Keratinocyte (primary cell): ENCODE results near the gene CD200R1.

Experiments
- EZH2 ChIP-seq: IDR thresholded peaks from one replicate; pipeline ENCODE4 v1.6.1; 2012; ENCODE audit warnings: inconsistent platforms, mild to moderate bottlenecking, low read length, moderate library complexity
- TF ChIP-seq, protein P1 (sequence below), 3 experiments: IDR thresholded peaks in 1 of 3; conservative IDR thresholded peaks in 1 of 3; optimal IDR thresholded peaks in 1 of 3; 2 replicates in 2 of 3; 3 replicates in 1 of 3; pipeline versions ENCODE3 to v1.5.1; 2011; ENCODE audit warnings: low read length in 3 of 3, mild to moderate bottlenecking in 3 of 3, moderate library complexity in 2 of 3, control low read depth in 1 of 3, inconsistent platforms in 1 of 3; ENCODE audit not compliant: insufficient read depth in 2 of 3; ENCODE audit errors: extremely low read depth in 1 of 3

DNA sequence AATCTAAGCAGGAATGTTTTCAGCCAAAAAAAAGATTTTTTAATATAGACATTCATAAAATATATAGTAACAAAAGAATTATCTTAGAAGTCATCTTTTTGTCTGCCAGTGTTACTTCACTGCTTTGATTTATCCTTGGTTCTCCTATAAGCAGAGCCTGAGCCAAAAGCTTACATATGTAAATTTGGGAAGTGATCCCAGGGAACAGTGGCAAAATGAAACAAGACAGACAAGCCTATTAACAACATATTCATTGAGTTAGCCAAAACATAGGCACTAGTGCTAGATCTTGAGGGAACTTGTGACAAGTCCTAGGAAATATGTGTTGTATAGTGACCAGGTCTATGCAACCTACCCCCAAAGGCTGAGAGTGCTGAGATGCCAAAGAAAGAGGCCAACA is 27.1 kb upstream of the CD200R1 start:
- TF ChIP-seq, protein P1, sequence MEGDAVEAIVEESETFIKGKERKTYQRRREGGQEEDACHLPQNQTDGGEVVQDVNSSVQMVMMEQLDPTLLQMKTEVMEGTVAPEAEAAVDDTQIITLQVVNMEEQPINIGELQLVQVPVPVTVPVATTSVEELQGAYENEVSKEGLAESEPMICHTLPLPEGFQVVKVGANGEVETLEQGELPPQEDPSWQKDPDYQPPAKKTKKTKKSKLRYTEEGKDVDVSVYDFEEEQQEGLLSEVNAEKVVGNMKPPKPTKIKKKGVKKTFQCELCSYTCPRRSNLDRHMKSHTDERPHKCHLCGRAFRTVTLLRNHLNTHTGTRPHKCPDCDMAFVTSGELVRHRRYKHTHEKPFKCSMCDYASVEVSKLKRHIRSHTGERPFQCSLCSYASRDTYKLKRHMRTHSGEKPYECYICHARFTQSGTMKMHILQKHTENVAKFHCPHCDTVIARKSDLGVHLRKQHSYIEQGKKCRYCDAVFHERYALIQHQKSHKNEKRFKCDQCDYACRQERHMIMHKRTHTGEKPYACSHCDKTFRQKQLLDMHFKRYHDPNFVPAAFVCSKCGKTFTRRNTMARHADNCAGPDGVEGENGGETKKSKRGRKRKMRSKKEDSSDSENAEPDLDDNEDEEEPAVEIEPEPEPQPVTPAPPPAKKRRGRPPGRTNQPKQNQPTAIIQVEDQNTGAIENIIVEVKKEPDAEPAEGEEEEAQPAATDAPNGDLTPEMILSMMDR (optimal IDR thresholded peaks at IDR 0.05 in 1 of 3, IDR thresholded peaks at IDR 0.05 in 1 of 3, conservative IDR thresholded peaks at IDR 0.05 in 1 of 3; ENCODE audit: extremely low read depth in 1 of 3, insufficient read depth in 2 of 3, low read length in 3 of 3), result no peak
- no peak for TF ChIP-seq EZH2
